Mesothelial cell of epicardium (in vitro differentiated cells): ENCODE results near the gene APBA1. TPM values are rescaled to one million over a fixed set of nuclear protein-coding genes. Genes with fewer than 3 reads are reported as not detected.
A peak's percentile ranks its signal among the peaks of the same experiment; 100 is the strongest.

Source experiments
- DNase-seq, 2 experiments: peaks; one replicate each; pipeline ENCODE4 v3.0.0; 2021; ENCODE audit warnings: low spot score in 2 of 2; ENCODE audit not compliant: unreplicated experiment in 2 of 2
- H3K27ac Mint-ChIP-seq: 2 replicates; pipeline ENCODE4 v1.8.0; 2021; ENCODE audit warnings: mixed read lengths
- H3K27me3 Mint-ChIP-seq: 2 replicates; pipeline ENCODE4 v1.8.0; 2021; ENCODE audit warnings: low read depth, mixed read lengths
- H3K36me3 Mint-ChIP-seq: 2 replicates; pipeline ENCODE4 v1.8.0; 2021; ENCODE audit warnings: mixed read lengths
- H3K4me1 Mint-ChIP-seq: 2 replicates; pipeline ENCODE4 v1.8.0; 2021; ENCODE audit warnings: mixed read lengths
- H3K4me3 Mint-ChIP-seq: 2 replicates; pipeline ENCODE4 v1.8.0; 2021; ENCODE audit warnings: mild to moderate bottlenecking, moderate library complexity, mixed read lengths
- H3K9me3 Mint-ChIP-seq: 2 replicates; pipeline ENCODE4 v1.8.0; 2021; ENCODE audit warnings: mixed read lengths
- CTCF ChIP-seq: fragments of 200-600 bp; sonication (generic); IDR thresholded peaks from one replicate; pipeline ENCODE4 v1.5.0; 2021; ENCODE audit warnings: antibody characterized with exemption; ENCODE audit not compliant: unreplicated experiment
- total RNA-seq: library from RNA; stranded (reverse); gene quantifications from 3 replicates; pipeline ENCODE4 v1.2.1, GENCODE V29; 2021

Gene APBA1
- total RNA-seq, 1 donor from 2014 or later: 18.4 TPM

- no peak overlapping the region for H3K27ac Mint-ChIP-seq
- no peak for DNase-seq
These were observed 93.0 kb downstream of the APBA1 start for GRCh38 chr9:69579032-69579758.

GRCh38 chr9:69578026-69578425 lies 94.1 kb downstream of the APBA1 start:
- Mint-ChIP-seq H3K27ac (no peak overlapping the region), H3K9me3 (no peaks in the 10 kb centered on the region), H3K36me3 (no peaks in the 10 kb centered on the region), H3K4me3 (no peak overlapping the region), H3K4me1 (peaks cover 16% of the 10 kb centered on the region), H3K27me3 (peaks cover 32% of the 10 kb centered on the region)
- no peak for DNase-seq
- TF ChIP-seq CTCF: no peak

More at GRCh38 chr9:69579032-69579758, 93.0 kb downstream of the APBA1 start:
- Mint-ChIP-seq H3K36me3 (no peaks in the 10 kb centered on the region), H3K4me3 (no peak overlapping the region), H3K4me1 (peaks cover 9% of the 10 kb centered on the region), H3K9me3 (no peaks in the 10 kb centered on the region), H3K27me3 (peaks cover 36% of the 10 kb centered on the region)
- no peak for TF ChIP-seq CTCF

- no peak overlapping the region for H3K27ac Mint-ChIP-seq
- H3K27me3 Mint-ChIP-seq: peaks cover 26% of the 10 kb centered on the region
- no peak for DNase-seq
- no peak for TF ChIP-seq CTCF
- H3K9me3 Mint-ChIP-seq: no peaks in the 10 kb centered on the region
- H3K36me3 Mint-ChIP-seq: no peaks in the 10 kb centered on the region
- no peak overlapping the region for H3K4me3 Mint-ChIP-seq
- H3K4me1 Mint-ChIP-seq: peaks cover 12% of the 10 kb centered on the region
These were observed 95.0 kb downstream of the APBA1 start for GRCh38 chr9:69577123-69577522.

GRCh38 chr9:69574057-69574456 lies 98.1 kb downstream of the APBA1 start:
- no peak for DNase-seq
- Mint-ChIP-seq H3K4me3 (no peak overlapping the region), H3K36me3 (no peaks in the 10 kb centered on the region), H3K4me1 (peaks cover 33% of the 10 kb centered on the region), H3K27ac (no peak overlapping the region), H3K27me3 (peaks cover 8% of the 10 kb centered on the region), H3K9me3 (no peaks in the 10 kb centered on the region)
- TF ChIP-seq CTCF: no peak

GRCh38 chr9:69573651-69574050 lies 98.5 kb downstream of the APBA1 start:
- no peak for DNase-seq
- Mint-ChIP-seq H3K36me3 (no peaks in the 10 kb centered on the region), H3K27ac (peak overlapping the region; percentile 37)

More at GRCh38 chr9:69573651-69574050, 98.5 kb downstream of the APBA1 start:
- peaks cover 7% of the 10 kb centered on the region for H3K27me3 Mint-ChIP-seq
- peaks cover 37% of the 10 kb centered on the region for H3K4me1 Mint-ChIP-seq
- H3K4me3 Mint-ChIP-seq: no peak overlapping the region
- H3K9me3 Mint-ChIP-seq: no peaks in the 10 kb centered on the region
- no peak for TF ChIP-seq CTCF
